HEK293 (cell line): ENCODE measurements around the gene SQSTM1.

Experiments used
- HOXD13 ChIP-seq: sonication (generic); formaldehyde crosslinking; IDR thresholded peaks from 2 replicates; pipeline ENCODE4 v1.8.0; 2022; ENCODE audit warnings: missing genetic modification reagents, borderline replicate concordance
- IKZF3 ChIP-seq: fragments of 450-650 bp; IDR thresholded peaks from 2 replicates; pipeline ENCODE4 v1.5.0; 2018; ENCODE audit warnings: missing biosample characterization, mild to moderate bottlenecking, missing genetic modification characterization, moderate library complexity
- INSM2 ChIP-seq: fragments of 450-650 bp; formaldehyde crosslinking; IDR thresholded peaks from 2 replicates; pipeline ENCODE4 v1.5.1; 2016; ENCODE audit warnings: missing biosample characterization, missing genetic modification characterization
- KLF10 ChIP-seq: fragments of 450-650 bp; IDR thresholded peaks from 2 replicates; pipeline ENCODE4 v1.5.1; 2018; ENCODE audit warnings: missing biosample characterization, mild to moderate bottlenecking, missing genetic modification characterization
- KLF8 ChIP-seq: fragments of 450-650 bp; formaldehyde crosslinking; IDR thresholded peaks from 2 replicates; pipeline ENCODE4 v1.5.1; 2016; ENCODE audit warnings: missing biosample characterization, missing genetic modification characterization
- MZF1 ChIP-seq: fragments of 450-650 bp; formaldehyde crosslinking; IDR thresholded peaks from 2 replicates; pipeline ENCODE4 v1.5.1; 2017; ENCODE audit warnings: missing biosample characterization, missing genetic modification characterization, borderline replicate concordance
- PBX3 ChIP-seq: sonication (generic); formaldehyde crosslinking; IDR thresholded peaks from 2 replicates; pipeline ENCODE4 v1.8.1; 2022; ENCODE audit warnings: mild to moderate bottlenecking, moderate library complexity, missing genetic modification reagents
- RBAK ChIP-seq: fragments of 450-650 bp; formaldehyde crosslinking; IDR thresholded peaks from 2 replicates; pipeline ENCODE4 v1.5.1; 2016; ENCODE audit warnings: missing biosample characterization, missing genetic modification characterization
- SETDB1 ChIP-seq: IDR thresholded peaks from one replicate; pipeline ENCODE4 v1.6.1; 2017; ENCODE audit warnings: mild to moderate bottlenecking, low read length, moderate library complexity, mixed read lengths; ENCODE audit not compliant: insufficient read length
- ZBTB17 ChIP-seq: fragments of 450-650 bp; formaldehyde crosslinking; IDR thresholded peaks from 2 replicates; pipeline ENCODE4 v1.5.1; 2016; ENCODE audit warnings: missing biosample characterization, missing genetic modification characterization
- ZBTB26 ChIP-seq: fragments of 450-650 bp; formaldehyde crosslinking; optimal IDR thresholded peaks from 2 replicates; pipeline ENCODE3; 2016; ENCODE audit warnings: missing biosample characterization, mild to moderate bottlenecking, missing genetic modification characterization
- ZBTB7A ChIP-seq: fragments of 450-650 bp; formaldehyde crosslinking; IDR thresholded peaks from 2 replicates; pipeline ENCODE4 v1.5.1; 2016; ENCODE audit warnings: low read depth, missing biosample characterization, missing genetic modification characterization
- ZNF157 ChIP-seq: fragments of 450-650 bp; formaldehyde crosslinking; IDR thresholded peaks from 2 replicates; pipeline ENCODE4 v1.5.1; 2016; ENCODE audit warnings: missing biosample characterization, missing genetic modification characterization
- ZNF174 ChIP-seq: fragments of 450-650 bp; formaldehyde crosslinking; IDR thresholded peaks from 2 replicates; pipeline ENCODE4 v1.5.0; 2017; ENCODE audit warnings: missing biosample characterization, mild to moderate bottlenecking, missing genetic modification characterization
- ZNF184 ChIP-seq: fragments of 450-650 bp; IDR thresholded peaks from 2 replicates; pipeline ENCODE4 v1.5.1; 2018; ENCODE audit warnings: missing biosample characterization, mild to moderate bottlenecking, missing genetic modification characterization
- ZNF239 ChIP-seq: fragments of 450-650 bp; formaldehyde crosslinking; IDR thresholded peaks from 2 replicates; pipeline ENCODE4 v1.5.1; 2016; ENCODE audit warnings: missing biosample characterization, missing genetic modification characterization
- ZNF24 ChIP-seq: fragments of 450-650 bp; formaldehyde crosslinking; IDR thresholded peaks from 2 replicates; pipeline ENCODE4 v1.5.1; 2016; ENCODE audit warnings: missing biosample characterization, missing genetic modification characterization
- ZNF26 ChIP-seq: fragments of 450-650 bp; formaldehyde crosslinking; IDR thresholded peaks from 2 replicates; pipeline ENCODE4 v1.5.1; 2016; ENCODE audit warnings: missing biosample characterization, missing genetic modification characterization
- ZNF311 ChIP-seq: fragments of 450-650 bp; formaldehyde crosslinking; IDR thresholded peaks from 2 replicates; pipeline ENCODE4 v1.5.1; 2017; ENCODE audit warnings: missing biosample characterization, missing genetic modification characterization, borderline replicate concordance
- ZNF362 ChIP-seq: fragments of 450-650 bp; formaldehyde crosslinking; IDR thresholded peaks from 2 replicates; pipeline ENCODE4 v1.5.1; 2016; ENCODE audit warnings: missing biosample characterization, missing genetic modification characterization
- ZNF433 ChIP-seq: fragments of 450-650 bp; formaldehyde crosslinking; IDR thresholded peaks from 2 replicates; pipeline ENCODE4 v1.5.1; 2016; ENCODE audit warnings: missing biosample characterization, missing genetic modification characterization, low read depth
- ZNF555 ChIP-seq: fragments of 450-650 bp; formaldehyde crosslinking; conservative IDR thresholded peaks from 2 replicates; pipeline ENCODE4 v1.5.1; 2017; ENCODE audit warnings: missing biosample characterization, mild to moderate bottlenecking, missing genetic modification characterization, inconsistent platforms
- ZNF560 ChIP-seq: fragments of 450-650 bp; formaldehyde crosslinking; IDR thresholded peaks from 2 replicates; pipeline ENCODE4 v1.5.1; 2017; ENCODE audit warnings: missing biosample characterization, missing genetic modification characterization, borderline replicate concordance
- ZNF585B ChIP-seq: fragments of 450-650 bp; formaldehyde crosslinking; IDR thresholded peaks from 2 replicates; pipeline ENCODE4 v1.5.1; 2016; ENCODE audit warnings: missing biosample characterization, missing genetic modification characterization
- ZNF600 ChIP-seq: fragments of 450-650 bp; formaldehyde crosslinking; IDR thresholded peaks from 2 replicates; pipeline ENCODE4 v1.5.1; 2016; ENCODE audit warnings: missing biosample characterization, missing genetic modification characterization
- ZNF624 ChIP-seq: fragments of 450-650 bp; formaldehyde crosslinking; IDR thresholded peaks from 2 replicates; pipeline ENCODE4 v1.5.1; 2017; ENCODE audit warnings: missing biosample characterization, missing genetic modification characterization
- ZNF626 ChIP-seq: fragments of 450-650 bp; sonication (Bioruptor Pico); formaldehyde crosslinking; IDR thresholded peaks from 2 replicates; pipeline ENCODE4 v1.5.1; 2018; ENCODE audit warnings: missing biosample characterization, missing genetic modification characterization, inconsistent platforms
- ZNF629 ChIP-seq: fragments of 450-650 bp; formaldehyde crosslinking; IDR thresholded peaks from 2 replicates; pipeline ENCODE4 v1.5.1; 2017; ENCODE audit warnings: missing biosample characterization, missing genetic modification characterization
- ZNF670 ChIP-seq: fragments of 450-650 bp; formaldehyde crosslinking; IDR thresholded peaks from 2 replicates; pipeline ENCODE4 v1.5.1; 2016; ENCODE audit warnings: missing biosample characterization, missing genetic modification characterization, low read depth
- ZNF707 ChIP-seq: fragments of 450-650 bp; formaldehyde crosslinking; IDR thresholded peaks from 2 replicates; pipeline ENCODE4 v1.5.1; 2016; ENCODE audit warnings: missing biosample characterization, missing genetic modification characterization
- ZNF76 ChIP-seq: fragments of 450-650 bp; formaldehyde crosslinking; IDR thresholded peaks from 2 replicates; pipeline ENCODE4; 2016; ENCODE audit warnings: low read depth, missing biosample characterization, missing genetic modification characterization, borderline replicate concordance
- ZNF830 ChIP-seq: fragments of 450-650 bp; IDR thresholded peaks from 2 replicates; pipeline ENCODE4 v1.5.0; 2018; ENCODE audit warnings: missing biosample characterization, missing genetic modification characterization, low read depth, mild to moderate bottlenecking, moderate library complexity
- ZXDB ChIP-seq: fragments of 450-650 bp; formaldehyde crosslinking; IDR thresholded peaks from 2 replicates; pipeline ENCODE4 v1.5.1; 2016; ENCODE audit warnings: missing biosample characterization, missing genetic modification characterization
- TF ChIP-seq, protein P1 (sequence below): fragments of 450-650 bp; formaldehyde crosslinking; IDR thresholded peaks from 2 replicates; pipeline ENCODE4 v1.5.1; 2016; ENCODE audit warnings: missing biosample characterization, missing genetic modification characterization

The SQSTM1 gene

DNA sequence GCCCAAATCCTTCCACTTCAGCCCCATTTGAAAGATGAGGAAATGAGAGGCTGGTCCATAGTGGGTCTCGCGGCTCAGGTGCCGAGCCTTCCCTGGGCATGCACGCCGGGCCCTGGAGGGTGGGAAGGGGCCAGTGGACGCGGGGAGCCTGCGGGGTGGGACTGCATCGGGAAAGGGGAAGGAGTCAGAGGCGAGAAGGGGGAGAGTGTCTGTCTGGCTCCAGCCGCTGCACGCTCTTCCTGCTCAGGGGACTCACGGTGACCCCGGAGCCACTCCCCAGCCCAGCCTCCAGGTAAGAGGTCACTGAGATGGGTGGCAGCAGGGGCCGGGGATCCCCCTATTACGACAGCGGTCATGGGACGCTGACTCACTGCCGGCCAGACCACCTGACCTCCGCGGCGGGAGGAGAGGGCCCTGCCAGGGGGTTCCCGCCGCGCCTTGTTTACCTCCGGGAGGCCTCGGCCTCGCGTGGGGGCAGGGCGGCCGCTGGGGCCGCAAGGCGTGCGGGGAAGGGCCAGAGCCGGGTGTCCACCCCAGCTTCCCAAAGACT, 1.9 kb upstream of the SQSTM1 start (continued):
- TF ChIP-seq ZNF26 (no peak), KLF8 (peak; percentile 99), PBX3 (CRISPR knock-in tag) (0 out of 2 replicates have a peak, but pooled peaks have one; percentile 29), ZNF629 (peak; percentile 99), KLF10 (peak; percentile 99), ZNF830 (tag by site-specific recombination) (no peak), ZNF433 (tag by site-specific recombination) (no peak), ZNF670 (tag by site-specific recombination) (no peak), ZNF624 (tag by site-specific recombination) (no peak), ZNF76 (tag by site-specific recombination) (peak; percentile 86), ZNF707 (tag by site-specific recombination) (no peak), ZBTB17 (tag by site-specific recombination) (no peak), HOXD13 (CRISPR knock-in tag) (no peak), ZNF157 (tag by site-specific recombination) (no peak), ZBTB26 (tag by site-specific recombination) (peak; percentile 63), ZNF585B (tag by site-specific recombination) (no peak), ZNF560 (tag by site-specific recombination) (no peak), IKZF3 (peak; percentile 65), ZNF184 (tag by site-specific recombination) (peak; percentile 46; the same call in 1 of the 2 replicates), ZNF626 (tag by site-specific recombination) (no peak), ZBTB7A (tag by site-specific recombination) (peak; percentile 98), ZNF311 (tag by site-specific recombination) (no peak), ZNF600 (tag by site-specific recombination) (peak; percentile 7; the same call in 1 of the 2 replicates), ZNF362 (tag by site-specific recombination) (no peak), ZNF555 (tag by site-specific recombination) (no peak), SETDB1 (no peak), INSM2 (tag by site-specific recombination) (peak; percentile 72), MZF1 (tag by site-specific recombination) (peak; percentile 90), ZNF174 (tag by site-specific recombination) (no peak), ZXDB (tag by site-specific recombination) (peak; percentile 99), RBAK (tag by site-specific recombination) (no peak), ZNF24 (peak; percentile 93), ZNF239 (tag by site-specific recombination) (no peak)
- TF ChIP-seq, protein P1, sequence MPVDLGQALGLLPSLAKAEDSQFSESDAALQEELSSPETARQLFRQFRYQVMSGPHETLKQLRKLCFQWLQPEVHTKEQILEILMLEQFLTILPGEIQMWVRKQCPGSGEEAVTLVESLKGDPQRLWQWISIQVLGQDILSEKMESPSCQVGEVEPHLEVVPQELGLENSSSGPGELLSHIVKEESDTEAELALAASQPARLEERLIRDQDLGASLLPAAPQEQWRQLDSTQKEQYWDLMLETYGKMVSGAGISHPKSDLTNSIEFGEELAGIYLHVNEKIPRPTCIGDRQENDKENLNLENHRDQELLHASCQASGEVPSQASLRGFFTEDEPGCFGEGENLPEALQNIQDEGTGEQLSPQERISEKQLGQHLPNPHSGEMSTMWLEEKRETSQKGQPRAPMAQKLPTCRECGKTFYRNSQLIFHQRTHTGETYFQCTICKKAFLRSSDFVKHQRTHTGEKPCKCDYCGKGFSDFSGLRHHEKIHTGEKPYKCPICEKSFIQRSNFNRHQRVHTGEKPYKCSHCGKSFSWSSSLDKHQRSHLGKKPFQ (tag by site-specific recombination), result peak; percentile 12; the same call in 1 of the 2 replicates
